ENCODE results near the gene TMEM203.

Gene TMEM203

GRCh38 chr9:137219757-137220316 lies 14.4 kb upstream of the TMEM203 start:
- Histone ChIP-seq H3K4me3 (replicated peaks; ENCODE audit: insufficient read depth, low read length) (no peak overlapping the region), H3K27me3 (ENCODE audit: insufficient read depth, poor library complexity, severe bottlenecking) (no peaks in the 10 kb centered on the region), H3K27ac (replicated peaks) (no peak overlapping the region)
- no peak for TF ChIP-seq POLR2AphosphoS5 (IDR thresholded peaks at IDR 0.05; ENCODE audit: low read depth)
- TF ChIP-seq, protein P1, sequence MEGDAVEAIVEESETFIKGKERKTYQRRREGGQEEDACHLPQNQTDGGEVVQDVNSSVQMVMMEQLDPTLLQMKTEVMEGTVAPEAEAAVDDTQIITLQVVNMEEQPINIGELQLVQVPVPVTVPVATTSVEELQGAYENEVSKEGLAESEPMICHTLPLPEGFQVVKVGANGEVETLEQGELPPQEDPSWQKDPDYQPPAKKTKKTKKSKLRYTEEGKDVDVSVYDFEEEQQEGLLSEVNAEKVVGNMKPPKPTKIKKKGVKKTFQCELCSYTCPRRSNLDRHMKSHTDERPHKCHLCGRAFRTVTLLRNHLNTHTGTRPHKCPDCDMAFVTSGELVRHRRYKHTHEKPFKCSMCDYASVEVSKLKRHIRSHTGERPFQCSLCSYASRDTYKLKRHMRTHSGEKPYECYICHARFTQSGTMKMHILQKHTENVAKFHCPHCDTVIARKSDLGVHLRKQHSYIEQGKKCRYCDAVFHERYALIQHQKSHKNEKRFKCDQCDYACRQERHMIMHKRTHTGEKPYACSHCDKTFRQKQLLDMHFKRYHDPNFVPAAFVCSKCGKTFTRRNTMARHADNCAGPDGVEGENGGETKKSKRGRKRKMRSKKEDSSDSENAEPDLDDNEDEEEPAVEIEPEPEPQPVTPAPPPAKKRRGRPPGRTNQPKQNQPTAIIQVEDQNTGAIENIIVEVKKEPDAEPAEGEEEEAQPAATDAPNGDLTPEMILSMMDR (IDR thresholded peaks at IDR 0.05; ENCODE audit: insufficient read depth, low read length), result no peak
- TF ChIP-seq GABPA (IDR thresholded peaks at IDR 0.05; ENCODE audit: low read depth), result no peak
- TF ChIP-seq, protein P2, sequence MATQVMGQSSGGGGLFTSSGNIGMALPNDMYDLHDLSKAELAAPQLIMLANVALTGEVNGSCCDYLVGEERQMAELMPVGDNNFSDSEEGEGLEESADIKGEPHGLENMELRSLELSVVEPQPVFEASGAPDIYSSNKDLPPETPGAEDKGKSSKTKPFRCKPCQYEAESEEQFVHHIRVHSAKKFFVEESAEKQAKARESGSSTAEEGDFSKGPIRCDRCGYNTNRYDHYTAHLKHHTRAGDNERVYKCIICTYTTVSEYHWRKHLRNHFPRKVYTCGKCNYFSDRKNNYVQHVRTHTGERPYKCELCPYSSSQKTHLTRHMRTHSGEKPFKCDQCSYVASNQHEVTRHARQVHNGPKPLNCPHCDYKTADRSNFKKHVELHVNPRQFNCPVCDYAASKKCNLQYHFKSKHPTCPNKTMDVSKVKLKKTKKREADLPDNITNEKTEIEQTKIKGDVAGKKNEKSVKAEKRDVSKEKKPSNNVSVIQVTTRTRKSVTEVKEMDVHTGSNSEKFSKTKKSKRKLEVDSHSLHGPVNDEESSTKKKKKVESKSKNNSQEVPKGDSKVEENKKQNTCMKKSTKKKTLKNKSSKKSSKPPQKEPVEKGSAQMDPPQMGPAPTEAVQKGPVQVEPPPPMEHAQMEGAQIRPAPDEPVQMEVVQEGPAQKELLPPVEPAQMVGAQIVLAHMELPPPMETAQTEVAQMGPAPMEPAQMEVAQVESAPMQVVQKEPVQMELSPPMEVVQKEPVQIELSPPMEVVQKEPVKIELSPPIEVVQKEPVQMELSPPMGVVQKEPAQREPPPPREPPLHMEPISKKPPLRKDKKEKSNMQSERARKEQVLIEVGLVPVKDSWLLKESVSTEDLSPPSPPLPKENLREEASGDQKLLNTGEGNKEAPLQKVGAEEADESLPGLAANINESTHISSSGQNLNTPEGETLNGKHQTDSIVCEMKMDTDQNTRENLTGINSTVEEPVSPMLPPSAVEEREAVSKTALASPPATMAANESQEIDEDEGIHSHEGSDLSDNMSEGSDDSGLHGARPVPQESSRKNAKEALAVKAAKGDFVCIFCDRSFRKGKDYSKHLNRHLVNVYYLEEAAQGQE (IDR thresholded peaks at IDR 0.05; ENCODE audit: insufficient replicate concordance, low read depth), result no peak
- TF ChIP-seq SPI1 (IDR thresholded peaks at IDR 0.05; ENCODE audit: borderline replicate concordance, low read depth), result no peak
- no peak for DNase-seq (ENCODE audit: low read depth in 1 of 2, low spot score in 1 of 2)

DNA sequence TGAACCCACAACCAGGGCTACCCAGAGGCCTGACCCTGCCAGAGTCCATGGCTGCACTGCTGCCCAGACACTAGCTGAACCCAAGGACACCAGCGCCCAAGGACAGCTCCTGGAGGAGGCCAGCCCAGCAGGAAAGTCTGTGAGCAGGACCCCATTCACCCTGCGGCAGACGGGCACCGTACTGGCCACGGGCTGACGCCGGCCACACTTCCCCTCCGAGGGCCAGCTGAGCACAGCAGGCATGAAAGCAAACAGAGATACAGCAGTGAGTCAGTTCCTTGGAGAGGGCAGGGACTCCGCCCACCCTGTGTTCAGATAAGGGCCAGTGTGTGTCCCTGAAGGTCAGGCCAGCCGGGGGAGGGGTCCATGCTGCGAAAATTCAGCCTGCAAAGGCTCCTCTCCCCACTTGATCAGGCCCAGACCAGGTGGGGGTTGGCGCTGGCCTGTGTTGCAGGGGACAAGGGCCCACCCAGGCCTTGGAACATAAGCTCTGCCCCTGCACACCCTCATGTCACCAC lies 13.4 kb upstream of the TMEM203 start:
- Histone ChIP-seq H3K4me3 (replicated peaks; ENCODE audit: insufficient read depth, low read length) (no peak overlapping the region), H3K27me3 (ENCODE audit: insufficient read depth, poor library complexity, severe bottlenecking) (no peaks in the 10 kb centered on the region), H3K27ac (replicated peaks) (no peak overlapping the region)
- no peak for DNase-seq (ENCODE audit: low read depth in 1 of 2, low spot score in 1 of 2)
- TF ChIP-seq SPI1 (IDR thresholded peaks at IDR 0.05; ENCODE audit: borderline replicate concordance, low read depth) (no peak), GABPA (IDR thresholded peaks at IDR 0.05; ENCODE audit: low read depth) (no peak), POLR2AphosphoS5 (IDR thresholded peaks at IDR 0.05; ENCODE audit: low read depth) (no peak)
- TF ChIP-seq, protein P1 (IDR thresholded peaks at IDR 0.05; ENCODE audit: insufficient read depth, low read length), result no peak
- TF ChIP-seq, protein P2 (IDR thresholded peaks at IDR 0.05; ENCODE audit: insufficient replicate concordance, low read depth), result no peak

DNA sequence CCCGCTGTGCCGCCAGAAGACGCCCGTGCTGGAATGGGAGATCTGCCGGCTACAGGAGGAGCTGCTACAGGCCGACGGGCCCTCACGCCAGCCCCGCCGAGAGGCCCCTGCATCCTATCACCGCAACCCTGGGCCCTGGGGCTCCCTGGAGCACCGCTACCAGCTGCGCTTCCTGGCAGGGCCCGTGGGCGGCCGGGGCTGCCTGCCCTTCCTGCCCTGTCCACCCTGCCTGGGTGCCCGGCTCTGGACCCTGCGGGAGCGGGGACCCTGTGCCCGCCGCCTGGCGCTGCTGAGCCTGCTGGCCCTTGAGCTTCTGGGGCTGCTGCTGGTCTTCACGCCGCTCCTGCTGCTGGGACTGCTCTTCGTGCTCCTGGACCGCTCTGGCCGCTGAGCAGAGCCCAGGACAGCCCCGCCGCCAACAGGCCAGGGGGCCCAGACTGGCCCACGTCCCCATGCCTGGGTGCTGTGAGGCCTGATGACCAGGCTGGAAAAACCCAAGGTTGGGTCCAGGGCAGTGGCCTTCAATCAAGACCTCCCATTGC lies 12.8 kb upstream of the TMEM203 start:
- no peak overlapping the region for H3K4me3 ChIP-seq (replicated peaks; ENCODE audit: insufficient read depth, low read length)
- H3K27me3 ChIP-seq (ENCODE audit: insufficient read depth, poor library complexity, severe bottlenecking), result no peaks in the 10 kb centered on the region
- TF ChIP-seq, protein P1 (IDR thresholded peaks at IDR 0.05; ENCODE audit: insufficient read depth, low read length), result no peak
- TF ChIP-seq GABPA (IDR thresholded peaks at IDR 0.05; ENCODE audit: low read depth) (no peak), SPI1 (IDR thresholded peaks at IDR 0.05; ENCODE audit: borderline replicate concordance, low read depth) (no peak), POLR2AphosphoS5 (IDR thresholded peaks at IDR 0.05; ENCODE audit: low read depth) (no peak; the same call in 1 of the 2 replicates)
- TF ChIP-seq, protein P2 (IDR thresholded peaks at IDR 0.05; ENCODE audit: insufficient replicate concordance, low read depth), result no peak
- no peak for DNase-seq (ENCODE audit: low read depth in 1 of 2, low spot score in 1 of 2)
- no peak overlapping the region for H3K27ac ChIP-seq (replicated peaks)

Measured in HL-60 (cell line).